HEK293 (cell line): ENCODE measurements around the gene TMEM119.

Experiments
- AEBP2 ChIP-seq: fragments of 450-650 bp; formaldehyde crosslinking; IDR thresholded peaks from 2 replicates; pipeline ENCODE4 v1.5.1; 2016; ENCODE audit warnings: missing biosample characterization, missing genetic modification characterization, borderline replicate concordance
- CTCF ChIP-seq: fragments of 450-650 bp; formaldehyde crosslinking; IDR thresholded peaks from 2 replicates; pipeline ENCODE4 v1.5.1; 2016; ENCODE audit warnings: missing biosample characterization, missing genetic modification characterization
- GLI4 ChIP-seq: fragments of 450-650 bp; formaldehyde crosslinking; IDR thresholded peaks from 2 replicates; pipeline ENCODE4 v1.5.1; 2016; ENCODE audit warnings: missing biosample characterization, missing genetic modification characterization
- SCRT1 ChIP-seq: fragments of 450-650 bp; formaldehyde crosslinking; IDR thresholded peaks from 2 replicates; pipeline ENCODE4 v1.5.1; 2016; ENCODE audit warnings: missing biosample characterization, missing genetic modification characterization, borderline replicate concordance
- TSHZ1 ChIP-seq: fragments of 450-650 bp; formaldehyde crosslinking; IDR thresholded peaks from 2 replicates; pipeline ENCODE4 v1.5.1; 2016; ENCODE audit warnings: missing biosample characterization, missing genetic modification characterization, borderline replicate concordance
- ZBTB1 ChIP-seq: fragments of 450-650 bp; formaldehyde crosslinking; IDR thresholded peaks from 2 replicates; pipeline ENCODE4 v1.5.1; 2016; ENCODE audit warnings: missing biosample characterization, missing genetic modification characterization
- ZBTB11 ChIP-seq: fragments of 450-650 bp; formaldehyde crosslinking; conservative IDR thresholded peaks from 2 replicates; pipeline ENCODE4 v1.5.1; 2016; ENCODE audit warnings: low read depth, missing biosample characterization, missing genetic modification characterization
- ZBTB49 ChIP-seq: fragments of 450-650 bp; formaldehyde crosslinking; IDR thresholded peaks from 2 replicates; pipeline ENCODE4 v1.5.1; 2016; ENCODE audit warnings: missing biosample characterization, missing genetic modification characterization, low read depth
- ZNF274 ChIP-seq, 2 experiments: fragments of 200-500 bp in 1 of 2; fragments of 450-650 bp in 1 of 2; sonication (Bioruptor generic) in 1 of 2; formaldehyde crosslinking in 1 of 2; IDR thresholded peaks; 2 replicates each; pipeline versions ENCODE4 v1.5.1 to v1.6.1; 2014 to 2016; ENCODE audit warnings: borderline replicate concordance in 1 of 2, inconsistent platforms in 1 of 2, low read length in 1 of 2, missing biosample characterization in 1 of 2, missing genetic modification characterization in 1 of 2
- ZNF280D ChIP-seq: fragments of 450-650 bp; formaldehyde crosslinking; IDR thresholded peaks from 2 replicates; pipeline ENCODE4 v1.5.1; 2016; ENCODE audit warnings: missing biosample characterization, missing genetic modification characterization
- ZNF335 ChIP-seq: fragments of 450-650 bp; formaldehyde crosslinking; conservative IDR thresholded peaks from 2 replicates; pipeline ENCODE4 v1.5.1; 2016; ENCODE audit warnings: missing biosample characterization, missing genetic modification characterization
- ZNF350 ChIP-seq: fragments of 450-650 bp; formaldehyde crosslinking; IDR thresholded peaks from 2 replicates; pipeline ENCODE4 v1.5.0; 2017; ENCODE audit warnings: missing biosample characterization, mild to moderate bottlenecking, missing genetic modification characterization
- ZNF513 ChIP-seq: fragments of 450-650 bp; IDR thresholded peaks from 2 replicates; pipeline ENCODE4 v1.5.1; 2018; ENCODE audit warnings: missing biosample characterization, missing genetic modification characterization
- ZNF792 ChIP-seq: fragments of 450-650 bp; formaldehyde crosslinking; IDR thresholded peaks from 2 replicates; pipeline ENCODE4 v1.5.1; 2016; ENCODE audit warnings: missing biosample characterization, missing genetic modification characterization

- no peak for TF ChIP-seq CTCF (tag by site-specific recombination)
- no peak for TF ChIP-seq TSHZ1
- no peak for TF ChIP-seq ZBTB1 (tag by site-specific recombination)
- TF ChIP-seq SCRT1 (tag by site-specific recombination) = no peak
- TF ChIP-seq ZBTB11 (tag by site-specific recombination) = no peak
- TF ChIP-seq ZNF335 (tag by site-specific recombination) = no peak
- TF ChIP-seq ZNF792 = no peak
- no peak for TF ChIP-seq AEBP2 (tag by site-specific recombination)
- TF ChIP-seq ZNF513 (tag by site-specific recombination) = no peak
- no peak for TF ChIP-seq ZNF280D (tag by site-specific recombination)
- no peak for TF ChIP-seq GLI4 (tag by site-specific recombination)
- TF ChIP-seq ZNF274 (IDR thresholded peaks at IDR 0.05; ENCODE audit: low read length) = no peak
- no peak for TF ChIP-seq ZNF274 (tag by site-specific recombination; IDR thresholded peaks at IDR 0.05; ENCODE audit: borderline replicate concordance)
- TF ChIP-seq ZBTB49 (tag by site-specific recombination) = no peak
- TF ChIP-seq ZNF350 (tag by site-specific recombination) = no peak
Measured at GRCh38 chr12:108602209-108602705, 4.4 kb upstream of the TMEM119 start.
